Measurements from ENCODE around the gene FRMD5. TPM values are rescaled to one million over a fixed set of nuclear protein-coding genes. Genes with fewer than 3 reads are reported as not detected.

FRMD5 gene
- total RNA-seq: 0.23 and 2.1 TPM in 2 replicates

GRCh38 chr15:44195151-44195740 lies at the start of gene FRMD5:
FRMD5 (minus strand) TSS chr15:44195271.

GRCh38 chr15:43826508-43827341 lies 368.3 kb downstream of the FRMD5 start, which contains the start of gene WDR76:
WDR76 (plus strand) TSS chr15:43827002; CDS start chr15:43827033, 31 bp downstream.

GRCh38 chr15:43824302-43825246 lies 370.5 kb downstream of the FRMD5 start, which contains the start of gene MFAP1:
MFAP1 (minus strand) TSS chr15:43824690; CDS start chr15:43824569, 121 bp downstream.

Other genes starting within 250 kb of the FRMD5 start
- 60.9 and 88.6 TPM in 2 replicates for gene GOLM2, start 93.4 kb upstream of the FRMD5 start, total RNA-seq
- 29.0 and 50.1 TPM in 2 replicates for gene CTDSPL2, start 232.4 kb upstream of the FRMD5 start, total RNA-seq

All from pericardium fibroblast (primary cell).